Stimulated activated CD4-positive, alpha-beta T cell treated with anti-CD3 and anti-CD28 coated beads, Interleukin-1b, Interleukin-23, amount 100 ng/mL, for 1 hour (primary cell): ENCODE measurements around the gene TADA2B.

Source experiments
- DNase-seq, 2 donors: peaks; one replicate each; pipeline ENCODE4 v3.0.0-alpha.2; 2020; ENCODE audit warnings: low read depth in 2 of 2

Gene TADA2B

DNA sequence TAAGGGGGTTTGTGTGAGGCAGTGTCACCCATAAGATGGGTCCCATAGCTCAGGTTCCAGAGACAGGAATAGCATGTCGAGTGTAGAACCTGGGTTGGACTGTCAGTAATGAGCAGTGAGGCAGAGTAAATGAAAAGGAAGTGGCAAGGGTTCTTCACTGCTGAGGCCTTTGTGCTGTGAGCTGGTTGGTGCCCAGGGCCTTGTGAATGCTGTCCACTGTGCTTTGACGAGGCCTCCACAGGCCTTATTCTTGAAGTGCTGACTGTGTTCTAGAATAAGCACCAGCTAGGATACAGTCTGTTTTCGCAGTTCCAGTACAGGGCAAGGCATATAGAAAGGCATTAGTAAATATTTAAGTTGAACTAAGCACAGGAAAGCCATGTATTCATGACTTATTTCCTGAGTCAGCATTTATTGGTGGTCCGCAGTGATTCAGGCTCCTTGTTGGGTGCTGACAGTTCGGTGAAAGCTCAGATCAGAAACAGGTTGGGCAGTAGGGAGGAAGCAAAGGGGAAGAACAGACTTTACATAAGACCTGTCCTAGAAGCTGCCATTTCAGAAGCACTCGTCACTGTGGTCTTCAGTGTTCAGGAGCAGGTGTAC, 25.6 kb upstream of the TADA2B start:
- no peak for DNase-seq

DNA sequence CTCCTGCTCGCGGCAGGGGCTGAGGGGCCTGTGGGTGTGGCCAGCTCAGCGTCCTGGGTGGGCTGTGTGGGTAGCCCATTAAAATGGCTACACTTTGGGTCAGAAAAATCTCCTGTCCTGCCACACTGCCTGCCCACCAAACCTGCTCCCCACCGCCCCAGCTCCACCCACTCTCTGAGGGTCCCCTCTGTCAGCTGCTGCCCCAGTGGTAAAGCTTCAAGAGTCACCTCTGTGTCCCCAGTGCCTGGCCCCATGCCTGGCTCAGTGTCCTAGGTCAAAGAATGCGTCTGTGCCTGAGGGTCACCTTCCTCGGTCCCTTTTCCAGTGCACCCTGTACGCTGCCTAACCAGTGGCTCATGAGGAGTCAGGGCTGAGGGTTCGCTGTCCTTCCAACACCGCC, 24.9 kb upstream of the TADA2B start:
- no peak for DNase-seq

DNA sequence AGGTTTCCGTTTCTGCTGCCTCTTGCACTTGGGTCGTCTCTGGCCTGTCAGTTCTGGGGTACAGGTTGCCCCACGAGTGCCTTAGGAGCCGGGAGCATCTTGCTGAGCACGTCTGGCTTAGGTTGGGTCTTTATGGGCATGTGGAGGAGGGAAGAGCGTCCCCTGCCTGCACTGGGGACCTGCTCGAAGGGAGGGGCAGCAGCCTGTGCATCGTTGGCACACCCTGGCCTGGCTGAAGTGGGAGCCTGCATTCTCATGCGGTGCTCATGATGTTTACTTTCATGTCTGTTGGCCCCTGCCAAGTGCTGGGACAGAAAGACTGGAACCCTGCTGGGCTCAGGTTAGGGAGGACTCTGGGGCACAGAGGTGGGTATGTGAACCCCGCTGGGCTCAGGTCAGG, 23.8 kb upstream of the TADA2B start:
- DNase-seq = no peak

DNA sequence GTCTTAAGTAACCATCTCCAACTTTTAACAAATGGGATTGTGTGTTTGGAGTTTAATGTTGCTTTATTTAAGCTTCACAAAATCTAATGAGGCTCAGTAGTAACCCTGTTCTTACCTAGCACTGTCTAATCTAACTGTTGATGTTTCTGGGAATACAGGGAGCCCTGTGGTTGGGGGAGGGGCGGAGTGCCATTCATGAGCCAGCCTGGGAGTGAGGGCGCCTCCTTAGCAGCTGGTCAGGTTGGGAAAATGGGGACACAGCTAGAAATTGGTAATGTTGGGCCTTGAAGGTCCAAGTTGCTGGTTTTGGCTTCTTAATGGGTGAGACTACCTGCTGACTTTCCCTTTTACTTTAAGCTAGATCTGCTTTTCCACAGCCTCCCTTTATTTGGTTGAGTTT, 22.9 kb upstream of the TADA2B start:
- DNase-seq = no peak

DNA sequence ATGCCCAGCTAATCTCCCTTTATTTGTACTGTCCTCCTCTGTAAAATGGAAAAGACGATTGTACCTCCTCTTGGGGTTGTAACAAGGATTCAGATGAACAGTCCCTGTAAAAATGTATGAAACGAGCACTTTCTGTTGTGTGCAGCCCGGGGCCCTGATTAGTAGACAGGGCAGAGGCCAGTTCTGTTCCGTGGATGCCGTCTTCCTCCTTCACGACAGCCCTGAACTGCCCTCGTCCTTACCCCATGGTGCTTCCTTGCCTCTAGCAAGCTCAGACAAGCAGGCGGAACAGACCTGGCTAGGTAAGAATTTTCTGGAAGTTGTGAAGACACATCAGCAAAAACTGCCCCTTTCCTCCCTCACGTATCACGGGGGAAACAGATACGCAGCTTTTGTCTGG, 22.3 kb upstream of the TADA2B start:
- DNase-seq = no peak

DNA sequence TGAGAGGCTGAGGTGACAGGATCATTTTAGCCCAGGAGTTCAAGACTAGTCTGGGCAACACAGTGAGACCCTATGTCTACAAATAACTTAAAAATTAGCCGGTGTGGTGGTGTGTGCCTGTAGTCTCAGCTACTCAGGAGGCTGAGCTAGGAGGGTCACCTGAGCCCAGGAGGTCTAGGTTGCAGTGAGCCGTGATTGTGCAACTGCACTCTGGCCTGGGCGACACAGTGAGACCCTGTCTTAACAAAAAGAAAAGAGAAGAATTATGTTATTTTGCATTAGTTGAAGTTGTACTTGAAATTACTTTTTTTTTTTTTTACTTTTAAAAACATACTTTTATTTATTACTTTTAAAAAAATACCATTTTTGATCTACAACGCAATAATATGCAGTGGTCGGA, 21.8 kb upstream of the TADA2B start:
- DNase-seq = no peak

DNA sequence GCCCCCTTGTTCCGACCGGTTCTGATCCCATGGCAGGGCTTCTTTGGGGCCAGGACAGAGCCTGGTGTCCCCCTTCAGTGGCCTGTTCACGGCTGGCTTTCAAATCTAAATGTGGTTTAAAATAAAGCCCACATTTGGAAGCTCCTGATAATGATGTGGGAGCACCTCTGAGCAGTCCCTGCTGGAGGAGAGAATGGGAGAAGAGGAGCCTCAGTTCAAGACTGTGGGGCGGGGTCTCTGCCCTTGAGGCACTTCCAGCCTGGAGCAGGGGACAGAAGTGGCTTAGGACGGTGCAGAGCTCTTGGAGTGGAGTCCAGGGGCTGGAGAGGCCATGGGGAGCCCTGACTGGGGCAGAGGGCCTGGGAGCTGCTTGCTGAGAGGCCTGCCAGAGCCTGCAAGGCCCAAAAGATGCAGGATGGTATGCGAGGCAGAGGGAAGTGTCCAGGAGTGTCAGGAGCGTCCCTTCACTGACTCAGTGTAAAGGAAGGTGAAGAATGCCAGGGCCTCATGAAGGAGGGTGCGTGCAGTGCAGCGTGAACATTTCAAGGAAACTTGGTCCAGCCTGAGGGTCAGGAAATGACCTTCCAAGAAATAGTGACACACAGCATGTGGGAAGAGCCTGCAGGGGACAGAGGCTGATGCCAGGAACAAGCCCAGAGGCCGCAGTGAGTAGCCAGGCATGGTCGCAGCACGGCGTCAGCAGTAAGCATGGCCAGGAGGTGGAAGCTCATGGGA, 21.1 kb upstream of the TADA2B start:
- DNase-seq = no peak

DNA sequence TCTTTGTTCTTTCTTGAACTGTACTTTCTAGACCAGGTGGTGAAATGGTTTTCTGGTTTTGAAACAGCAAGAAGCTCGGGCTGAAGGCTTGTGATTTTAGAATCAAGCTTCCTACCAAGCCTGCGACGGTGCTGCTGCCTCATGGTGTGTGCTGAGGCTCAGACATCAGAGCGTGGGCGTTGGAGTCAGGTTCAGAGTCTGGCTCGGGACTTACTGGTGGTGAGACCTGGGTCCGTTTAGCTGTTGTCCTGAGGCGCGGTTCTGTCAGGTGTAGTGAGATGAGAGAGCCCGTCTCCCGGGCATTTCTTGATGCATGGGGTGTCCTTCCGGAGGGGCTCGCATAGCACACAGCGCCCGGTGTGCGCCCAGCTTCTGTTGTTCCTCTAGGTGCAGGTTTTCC, 19.7 kb upstream of the TADA2B start:
- no peak for DNase-seq

DNA sequence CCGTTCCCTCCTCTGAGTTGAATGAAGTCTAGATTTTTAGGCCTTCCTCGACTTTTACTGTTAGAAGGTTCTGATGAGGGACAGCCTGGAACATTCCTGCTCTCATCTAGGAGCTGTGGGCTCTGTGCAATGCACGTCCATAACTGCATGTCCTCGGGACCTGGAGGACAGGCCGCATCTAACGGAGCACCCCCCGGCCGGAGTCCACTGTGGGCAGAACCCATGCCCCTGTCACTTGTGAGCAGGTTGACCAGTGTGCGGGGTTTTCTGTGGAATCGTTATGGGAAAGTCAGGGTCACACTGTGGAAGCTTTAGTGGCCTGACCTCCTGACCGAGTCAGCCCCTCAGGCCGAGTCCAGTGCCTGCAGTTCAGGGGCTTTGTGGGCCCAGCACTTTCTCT, 19.3 kb upstream of the TADA2B start:
- DNase-seq = no peak

DNA sequence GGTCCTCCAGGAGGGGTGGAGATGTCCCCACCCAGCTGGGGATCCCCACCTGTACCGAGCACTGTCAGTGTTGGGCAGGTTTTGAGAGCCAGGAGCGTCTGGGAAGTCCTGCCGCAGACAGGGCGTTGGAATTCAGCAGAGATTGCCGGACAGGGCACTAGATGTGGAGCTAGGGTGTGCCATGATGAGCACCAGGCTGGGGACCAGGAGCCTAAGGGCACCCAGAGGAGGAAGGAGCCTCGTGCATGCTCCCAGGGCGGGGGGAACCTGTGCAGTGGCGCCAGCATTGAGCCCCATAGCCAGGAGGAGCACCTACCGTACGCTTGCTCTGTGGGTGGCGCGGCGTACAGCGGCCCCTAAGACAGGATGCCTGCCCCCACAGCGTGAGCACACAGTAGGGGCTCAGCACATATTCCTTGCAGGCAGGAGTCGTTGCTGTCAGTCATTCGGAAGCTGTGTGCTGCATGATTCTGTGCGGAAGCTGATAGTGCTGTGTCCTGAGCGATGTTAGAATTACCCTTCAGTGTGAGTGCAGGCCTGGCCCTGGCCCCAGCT, 18.8 kb upstream of the TADA2B start:
- DNase-seq = no peak

DNA sequence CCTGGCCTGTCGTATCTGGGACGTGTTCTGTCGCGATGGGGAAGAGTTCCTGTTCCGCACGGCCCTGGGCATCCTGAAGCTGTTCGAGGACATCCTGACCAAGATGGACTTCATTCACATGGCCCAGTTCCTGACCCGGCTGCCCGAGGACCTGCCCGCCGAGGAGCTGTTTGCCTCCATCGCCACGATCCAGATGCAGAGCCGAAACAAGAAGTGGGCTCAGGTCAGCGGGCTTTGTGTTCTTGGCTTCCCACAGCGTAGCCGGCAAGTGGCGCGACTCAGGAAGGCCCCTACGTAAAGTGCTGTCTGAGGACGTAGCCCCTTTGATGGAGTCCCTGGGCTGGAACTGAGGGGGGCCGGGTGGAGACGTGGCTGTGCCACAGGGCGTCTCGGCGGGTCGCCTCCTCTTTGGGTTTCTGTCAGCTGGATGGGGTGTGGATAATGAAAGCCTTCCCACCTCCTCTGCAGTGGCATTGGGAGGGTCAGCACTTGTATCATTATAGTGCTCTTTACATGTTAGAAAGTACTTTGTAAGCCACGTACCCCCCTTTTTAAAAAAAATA, 18.1 kb upstream of the TADA2B start:
- no peak for DNase-seq

DNA sequence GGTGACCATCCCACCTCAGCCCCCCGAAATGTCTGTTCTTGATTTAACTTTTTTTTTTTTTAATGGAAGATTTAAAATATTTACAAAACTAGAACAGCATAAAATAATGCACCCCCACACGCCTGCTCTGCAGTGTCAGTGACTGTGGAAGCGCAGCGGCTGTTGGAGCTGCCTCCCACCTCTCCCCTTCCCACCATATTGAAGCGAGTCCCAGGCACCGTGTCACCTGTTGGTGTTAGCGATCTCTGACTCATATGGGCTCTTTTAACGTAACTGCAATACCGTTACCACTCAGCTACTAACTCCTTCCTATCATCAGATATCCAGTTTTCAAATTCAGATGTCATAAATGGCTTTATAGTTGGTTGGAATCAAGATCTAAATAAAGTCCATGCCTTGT, 17.1 kb upstream of the TADA2B start:
- no peak for DNase-seq

DNA sequence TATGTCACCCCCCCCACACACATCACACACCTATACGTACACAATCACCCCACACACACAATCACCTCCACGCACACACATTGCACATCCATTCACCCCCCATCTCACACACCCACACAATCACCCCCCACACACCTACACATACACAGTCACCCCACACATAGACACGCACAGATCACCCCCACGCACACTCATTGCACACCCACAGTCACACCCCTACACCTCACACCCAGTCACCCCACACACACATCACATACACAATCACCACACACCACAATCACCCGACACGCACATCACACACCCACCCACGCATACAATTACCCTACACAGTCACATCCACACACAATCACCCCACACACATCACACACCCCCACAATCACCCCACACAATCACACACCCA, 15.9 kb upstream of the TADA2B start:
- DNase-seq = no peak

DNA sequence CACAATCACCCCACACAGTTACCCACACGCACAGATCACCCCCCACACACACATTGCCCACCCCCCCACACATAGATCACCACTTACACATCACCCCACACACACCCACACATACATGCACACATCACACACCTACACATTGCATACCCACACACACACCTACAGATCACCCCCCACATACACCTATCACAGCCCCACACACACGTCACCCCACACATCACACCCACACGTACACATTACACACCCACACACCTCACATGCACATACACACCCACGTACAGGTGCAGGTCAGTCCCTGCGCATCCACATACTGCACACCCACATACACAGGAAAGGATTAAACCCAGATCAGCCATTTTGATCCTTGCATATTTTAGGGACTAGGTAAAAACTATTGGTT, 15.3 kb upstream of the TADA2B start:
- no peak for DNase-seq

DNA sequence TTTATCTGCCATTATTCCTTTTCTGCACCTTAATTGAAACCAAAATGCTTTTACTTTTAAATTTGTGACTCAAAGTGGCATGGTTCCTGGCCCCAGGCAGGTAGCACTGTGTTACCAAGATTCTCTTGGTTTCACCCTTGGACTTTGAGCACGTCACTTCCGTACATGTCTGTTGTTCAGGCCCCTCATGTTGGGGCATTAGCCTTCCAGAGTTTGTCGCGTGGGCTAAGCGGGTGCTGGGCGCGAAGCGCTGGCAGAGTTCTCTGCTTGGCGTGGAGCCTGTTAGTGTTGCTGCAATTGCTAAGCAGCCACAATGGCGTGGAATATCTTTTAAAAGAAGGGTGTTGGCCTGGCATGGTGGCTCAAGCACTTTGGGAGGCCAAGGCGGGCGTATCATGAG, 14.0 kb upstream of the TADA2B start:
- DNase-seq = no peak

DNA sequence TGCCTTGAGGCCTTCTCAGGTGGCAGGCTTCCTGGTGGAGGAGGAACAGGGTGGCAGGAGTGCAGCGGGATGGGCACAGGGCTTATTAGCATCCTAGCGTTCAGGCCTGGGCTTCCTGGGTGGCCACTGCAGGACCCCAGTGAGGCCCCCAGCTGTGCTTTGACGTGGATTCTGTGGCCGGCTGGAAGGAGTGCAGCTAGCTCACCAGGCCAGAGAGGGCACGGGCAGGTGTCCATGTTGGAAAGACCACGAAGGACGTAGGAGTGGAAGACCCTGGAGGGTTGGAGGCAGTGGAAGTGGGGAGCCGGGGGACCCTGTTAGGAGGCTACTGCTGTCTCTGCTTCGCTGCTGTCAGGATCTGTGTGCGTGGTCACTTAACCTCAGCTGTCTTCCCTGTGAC, 13.3 kb upstream of the TADA2B start:
- no peak for DNase-seq

DNA sequence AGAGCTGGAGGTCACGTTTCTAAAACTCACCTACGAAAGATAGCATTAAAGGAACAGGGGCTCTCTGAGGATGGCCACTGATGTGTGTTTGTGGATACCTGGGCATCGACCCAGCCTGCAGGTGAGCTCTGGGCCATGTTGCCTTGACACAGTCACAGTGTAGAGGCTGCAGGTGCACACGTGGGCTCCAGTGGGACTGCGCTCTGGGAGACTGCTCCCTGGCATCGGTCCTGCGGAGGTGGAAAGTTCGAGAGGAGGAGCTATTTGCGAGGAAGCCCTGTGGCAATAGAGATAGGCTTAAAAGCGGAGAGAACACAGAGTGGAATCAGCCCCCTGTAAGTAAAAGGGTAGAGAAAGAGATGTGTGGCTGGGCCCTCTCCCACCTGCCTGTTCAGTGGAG, 12.3 kb upstream of the TADA2B start:
- no peak for DNase-seq

DNA sequence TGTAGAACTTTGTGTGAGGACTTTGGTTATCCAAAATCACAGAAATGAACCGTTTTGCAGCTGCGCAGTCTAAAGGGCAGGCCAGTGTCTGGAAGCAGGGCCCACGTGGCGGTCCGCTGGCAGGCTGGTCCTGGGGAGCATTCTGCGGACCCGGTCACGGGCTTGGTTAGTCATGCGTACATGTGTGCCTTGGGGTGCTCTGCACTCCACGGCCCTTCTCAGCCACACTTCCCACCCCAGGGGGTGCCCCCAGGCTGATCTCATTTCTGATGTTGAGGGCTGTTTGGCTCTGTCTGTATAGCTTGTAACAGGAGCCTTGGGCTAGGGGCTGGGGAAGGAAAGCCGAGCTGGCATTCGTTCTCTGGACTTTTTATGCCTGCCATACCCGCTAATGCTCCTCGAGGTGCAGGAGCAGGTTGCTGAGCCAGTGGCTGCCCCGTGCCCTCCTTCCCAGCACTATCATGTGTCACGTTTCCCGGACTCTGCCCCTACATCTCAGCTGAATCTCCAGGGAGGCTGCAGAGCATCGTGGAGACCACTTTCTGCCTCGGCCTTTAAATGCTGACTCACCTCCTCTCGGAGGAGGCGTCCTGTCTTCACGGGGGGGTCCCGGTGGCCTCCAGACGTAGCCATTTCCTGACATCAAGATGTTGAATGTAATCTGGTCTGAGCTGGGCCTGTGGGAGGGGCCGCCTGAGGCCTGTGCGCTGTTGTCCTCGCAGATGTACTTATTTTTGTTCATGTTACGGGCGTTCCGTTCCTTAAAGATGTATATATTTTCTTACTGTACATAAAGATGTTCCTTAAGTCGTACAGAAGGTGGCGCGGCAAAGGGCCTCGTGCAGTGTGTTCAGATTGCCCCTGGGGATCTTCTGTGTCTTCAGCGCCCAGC, 11.4 kb upstream of the TADA2B start:
- DNase-seq = no peak

DNA sequence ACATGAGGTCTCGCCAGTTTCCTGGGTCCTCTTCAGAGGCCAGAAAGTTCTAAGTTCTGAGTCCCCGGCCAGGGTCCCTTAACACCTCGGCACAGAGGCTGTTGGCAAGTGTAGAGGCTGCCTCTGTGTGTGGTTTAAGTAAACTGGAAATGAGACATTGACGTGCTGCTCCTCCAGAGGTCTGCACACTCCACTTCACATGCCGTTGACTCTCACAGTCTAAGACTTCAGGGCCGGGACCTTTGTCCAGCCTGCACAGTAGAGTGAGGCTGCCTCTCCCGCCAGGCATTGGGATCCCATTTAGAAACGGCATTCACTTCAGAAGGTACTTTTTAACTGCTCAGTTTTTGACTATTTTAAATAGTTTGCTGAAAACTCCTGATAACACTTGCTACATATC, 10.6 kb upstream of the TADA2B start:
- DNase-seq = no peak

DNA sequence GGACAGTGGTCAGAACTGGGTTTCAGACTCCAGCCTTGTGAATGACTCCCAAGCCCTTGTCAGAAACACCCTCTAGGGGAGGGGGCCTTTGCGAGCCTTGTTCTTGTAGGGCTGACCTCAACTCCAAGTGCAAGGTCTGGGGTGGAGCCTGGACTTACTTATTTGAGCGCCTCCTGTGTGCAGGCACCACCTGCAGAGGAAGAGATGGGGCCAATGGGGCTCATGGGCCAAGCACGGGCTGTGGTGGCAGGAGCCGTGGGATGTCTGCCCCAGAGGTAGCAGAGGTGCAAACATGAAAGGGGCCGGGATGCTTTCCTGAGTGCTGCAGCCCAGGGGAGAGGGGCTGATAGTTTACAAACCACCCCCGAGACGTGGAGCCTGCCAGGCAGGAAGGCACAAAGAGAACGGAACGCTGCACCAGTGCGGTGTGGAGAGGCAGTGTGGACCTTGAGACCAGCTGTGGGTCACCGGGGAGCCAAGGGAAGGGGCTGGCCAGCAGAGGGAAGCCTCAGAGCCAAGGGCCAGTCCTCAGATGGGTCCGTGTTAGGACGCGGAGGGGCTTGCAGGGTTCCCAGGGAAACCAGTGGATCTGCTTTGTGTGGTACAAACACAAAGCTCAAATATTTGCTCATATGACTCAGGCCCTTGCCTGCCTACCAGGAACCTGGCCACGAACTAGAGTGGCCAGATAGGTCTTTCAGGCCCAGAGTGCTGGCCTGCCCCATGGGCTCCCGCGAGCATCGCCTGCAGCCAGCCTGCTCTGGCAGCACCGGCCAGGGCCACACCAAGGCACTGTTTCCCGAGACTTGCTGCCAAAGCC, 8.7 kb upstream of the TADA2B start:
- DNase-seq = no peak

DNA sequence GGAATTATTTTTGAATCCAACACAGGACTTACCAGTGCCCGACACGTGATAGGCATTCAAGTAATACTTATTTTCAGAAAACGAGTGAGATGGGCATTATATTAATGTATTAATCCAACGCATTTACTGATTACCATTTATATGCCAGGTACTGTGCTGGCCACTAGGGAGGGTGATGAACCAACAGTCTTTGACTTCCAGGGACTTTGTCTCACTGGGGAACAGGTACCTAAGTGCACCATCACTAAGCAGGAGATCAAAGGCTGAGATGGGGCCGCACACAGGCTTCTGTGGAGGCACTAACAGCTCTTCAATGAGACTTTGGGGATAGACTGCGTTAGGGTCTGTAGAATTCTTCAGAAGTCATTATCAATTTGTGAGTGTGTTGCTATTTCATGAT, 5.7 kb upstream of the TADA2B start:
- DNase-seq = no peak
